ENCODE results near the gene LCN1. TPM values are rescaled to one million over a fixed set of nuclear protein-coding genes. Genes with fewer than 3 reads are reported as not detected.
"Not testable (repeated sequence)": the region's sequence is repeated elsewhere in the genome, so short reads cannot be mapped to it uniquely, and the experiment has no call there.

The LCN1 gene
- total and polyA plus RNA-seq, 2 donors, result 0.19 to 1.2 TPM

- no peaks in the 10 kb centered on the region for H3K27me3 ChIP-seq (ENCODE audit: control insufficient read depth in 2 of 2, insufficient read depth in 1 of 2, low read length in 1 of 2)
- no peak overlapping the region for H3K4me3 ChIP-seq (ENCODE audit: low read length in 2 of 2)
- H3K4me1 ChIP-seq (ENCODE audit: control insufficient read depth in 2 of 2, insufficient read depth in 2 of 2, low read length in 2 of 2), result no peaks in the 10 kb centered on the region
- WGBS, result 84% methylated on average over 11 of the region's 11 CpGs
- H3K9me3 ChIP-seq (ENCODE audit: control insufficient read depth in 2 of 2, insufficient read depth in 1 of 2, low read length in 1 of 2), result peaks cover 3 to 9% of the 10 kb centered on the region in 2 donors
- H3K36me3 ChIP-seq (ENCODE audit: control insufficient read depth in 2 of 2, insufficient read depth in 2 of 2, low read length in 1 of 2), result no peaks in the 10 kb centered on the region
- DNase-seq (ENCODE audit: low read depth in 6 of 9, low spot score in 9 of 9), result no peak
- no peak overlapping the region for H3K27ac ChIP-seq (ENCODE audit: low read depth in 1 of 2, low read length in 1 of 2)
Measured at GRCh38 chr9:135526089-135526729, 5.0 kb downstream of the LCN1 start.

GRCh38 chr9:135526730-135527571, 5.7 kb downstream of the LCN1 start:
- Histone ChIP-seq H3K27me3 (ENCODE audit: control insufficient read depth in 2 of 2, insufficient read depth in 1 of 2, low read length in 1 of 2) (no peaks in the 10 kb centered on the region), H3K9me3 (ENCODE audit: control insufficient read depth in 2 of 2, insufficient read depth in 1 of 2, low read length in 1 of 2) (peaks cover 3 to 9% of the 10 kb centered on the region in 2 donors)
- no peak for DNase-seq (ENCODE audit: low read depth in 6 of 9, low spot score in 9 of 9)

GRCh38 chr9:135528842-135529435, 7.7 kb downstream of the LCN1 start:
- not testable (repeated sequence) for H3K4me1 ChIP-seq (ENCODE audit: control insufficient read depth in 2 of 2, insufficient read depth in 2 of 2, low read length in 2 of 2); H3K4me3 ChIP-seq (ENCODE audit: low read length in 2 of 2); H3K27ac ChIP-seq (ENCODE audit: low read depth in 1 of 2, low read length in 1 of 2); H3K9me3 ChIP-seq (ENCODE audit: control insufficient read depth in 2 of 2, insufficient read depth in 1 of 2, low read length in 1 of 2); DNase-seq (ENCODE audit: low read depth in 6 of 9, low spot score in 9 of 9); H3K27me3 ChIP-seq (ENCODE audit: control insufficient read depth in 2 of 2, insufficient read depth in 1 of 2, low read length in 1 of 2); H3K36me3 ChIP-seq (ENCODE audit: control insufficient read depth in 2 of 2, insufficient read depth in 2 of 2, low read length in 1 of 2)
- 93% methylated on average over 10 of the region's 10 CpGs for WGBS

More at GRCh38 chr9:135526730-135527571, 5.7 kb downstream of the LCN1 start:
- WGBS, result 78% methylated on average over 30 of the region's 30 CpGs
- no peak overlapping the region for H3K27ac ChIP-seq (ENCODE audit: low read depth in 1 of 2, low read length in 1 of 2)
- no peaks in the 10 kb centered on the region for H3K36me3 ChIP-seq (ENCODE audit: control insufficient read depth in 2 of 2, insufficient read depth in 2 of 2, low read length in 1 of 2)
- no peak overlapping the region for H3K4me3 ChIP-seq (ENCODE audit: low read length in 2 of 2)
- H3K4me1 ChIP-seq (ENCODE audit: control insufficient read depth in 2 of 2, insufficient read depth in 2 of 2, low read length in 2 of 2), result no peaks in the 10 kb centered on the region

GRCh38 chr9:135530146-135530545, 8.9 kb downstream of the LCN1 start:
- Histone ChIP-seq H3K4me1 (ENCODE audit: control insufficient read depth in 2 of 2, insufficient read depth in 2 of 2, low read length in 2 of 2) (no peaks in the 10 kb centered on the region), H3K27me3 (ENCODE audit: control insufficient read depth in 2 of 2, insufficient read depth in 1 of 2, low read length in 1 of 2) (peaks cover 0 to 8% of the 10 kb centered on the region in 2 donors), H3K4me3 (ENCODE audit: low read length in 2 of 2) (no peak overlapping the region), H3K27ac (ENCODE audit: low read depth in 1 of 2, low read length in 1 of 2) (no peak overlapping the region), H3K9me3 (ENCODE audit: control insufficient read depth in 2 of 2, insufficient read depth in 1 of 2, low read length in 1 of 2) (peaks cover 3 to 9% of the 10 kb centered on the region in 2 donors), H3K36me3 (ENCODE audit: control insufficient read depth in 2 of 2, insufficient read depth in 2 of 2, low read length in 1 of 2) (no peaks in the 10 kb centered on the region)
- no peak for DNase-seq (ENCODE audit: low read depth in 6 of 9, low spot score in 9 of 9)
- 89% methylated on average over 5 of the region's 5 CpGs for WGBS

GRCh38 chr9:135531096-135531495, 9.9 kb downstream of the LCN1 start:
- peaks cover 0 to 8% of the 10 kb centered on the region in 2 donors for H3K27me3 ChIP-seq (ENCODE audit: control insufficient read depth in 2 of 2, insufficient read depth in 1 of 2, low read length in 1 of 2)
- DNase-seq (ENCODE audit: low read depth in 6 of 9, low spot score in 9 of 9), result no peak
- WGBS, result 95% methylated on average over 10 of the region's 10 CpGs

GRCh38 chr9:135533113-135533512, 11.9 kb downstream of the LCN1 start:
- DNase-seq (ENCODE audit: low read depth in 6 of 9, low spot score in 9 of 9), result peak in 1 of 9 donors; percentile 3
- no peaks in the 10 kb centered on the region for H3K4me1 ChIP-seq (ENCODE audit: control insufficient read depth in 2 of 2, insufficient read depth in 2 of 2, low read length in 2 of 2)
- 96% methylated on average over 3 of the region's 3 CpGs for WGBS
- no peak overlapping the region for H3K27ac ChIP-seq (ENCODE audit: low read depth in 1 of 2, low read length in 1 of 2)
- H3K36me3 ChIP-seq (ENCODE audit: control insufficient read depth in 2 of 2, insufficient read depth in 2 of 2, low read length in 1 of 2), result no peaks in the 10 kb centered on the region
- no peak overlapping the region for H3K4me3 ChIP-seq (ENCODE audit: low read length in 2 of 2)
- peaks cover 0 to 2% of the 10 kb centered on the region in 2 donors for H3K9me3 ChIP-seq (ENCODE audit: control insufficient read depth in 2 of 2, insufficient read depth in 1 of 2, low read length in 1 of 2)
- H3K27me3 ChIP-seq (ENCODE audit: control insufficient read depth in 2 of 2, insufficient read depth in 1 of 2, low read length in 1 of 2), result peaks cover 0 to 8% of the 10 kb centered on the region in 2 donors

More at GRCh38 chr9:135531096-135531495, 9.9 kb downstream of the LCN1 start:
- H3K9me3 ChIP-seq (ENCODE audit: control insufficient read depth in 2 of 2, insufficient read depth in 1 of 2, low read length in 1 of 2), result peaks cover 3 to 9% of the 10 kb centered on the region in 2 donors
- H3K36me3 ChIP-seq (ENCODE audit: control insufficient read depth in 2 of 2, insufficient read depth in 2 of 2, low read length in 1 of 2), result no peaks in the 10 kb centered on the region
- no peak overlapping the region for H3K27ac ChIP-seq (ENCODE audit: low read depth in 1 of 2, low read length in 1 of 2)
- H3K4me3 ChIP-seq (ENCODE audit: low read length in 2 of 2), result no peak overlapping the region
- H3K4me1 ChIP-seq (ENCODE audit: control insufficient read depth in 2 of 2, insufficient read depth in 2 of 2, low read length in 2 of 2), result no peaks in the 10 kb centered on the region

GRCh38 chr9:135533674-135534073, 12.4 kb downstream of the LCN1 start:
- no peak overlapping the region for H3K4me3 ChIP-seq (ENCODE audit: low read length in 2 of 2)
- WGBS, result 94% methylated on average over 12 of the region's 12 CpGs
- no peaks in the 10 kb centered on the region for H3K9me3 ChIP-seq (ENCODE audit: control insufficient read depth in 2 of 2, insufficient read depth in 1 of 2, low read length in 1 of 2)
- no peaks in the 10 kb centered on the region for H3K36me3 ChIP-seq (ENCODE audit: control insufficient read depth in 2 of 2, insufficient read depth in 2 of 2, low read length in 1 of 2)
- no peak for DNase-seq (ENCODE audit: low read depth in 6 of 9, low spot score in 9 of 9)
- no peaks in the 10 kb centered on the region for H3K4me1 ChIP-seq (ENCODE audit: control insufficient read depth in 2 of 2, insufficient read depth in 2 of 2, low read length in 2 of 2)
- no peak overlapping the region for H3K27ac ChIP-seq (ENCODE audit: low read depth in 1 of 2, low read length in 1 of 2)
- H3K27me3 ChIP-seq (ENCODE audit: control insufficient read depth in 2 of 2, insufficient read depth in 1 of 2, low read length in 1 of 2), result peaks cover 0 to 8% of the 10 kb centered on the region in 2 donors

GRCh38 chr9:135534192-135534711, 13.0 kb downstream of the LCN1 start:
- H3K27me3 ChIP-seq (ENCODE audit: control insufficient read depth in 2 of 2, insufficient read depth in 1 of 2, low read length in 1 of 2); H3K9me3 ChIP-seq (ENCODE audit: control insufficient read depth in 2 of 2, insufficient read depth in 1 of 2, low read length in 1 of 2); H3K4me3 ChIP-seq (ENCODE audit: low read length in 2 of 2); H3K27ac ChIP-seq (ENCODE audit: low read depth in 1 of 2, low read length in 1 of 2); DNase-seq (ENCODE audit: low read depth in 6 of 9, low spot score in 9 of 9); H3K36me3 ChIP-seq (ENCODE audit: control insufficient read depth in 2 of 2, insufficient read depth in 2 of 2, low read length in 1 of 2); H3K4me1 ChIP-seq (ENCODE audit: control insufficient read depth in 2 of 2, insufficient read depth in 2 of 2, low read length in 2 of 2): not testable (repeated sequence)
- 34% methylated on average over 10 of the region's 10 CpGs for WGBS

GRCh38 chr9:135534826-135535225, 13.6 kb downstream of the LCN1 start:
- not testable (repeated sequence) for H3K27ac ChIP-seq (ENCODE audit: low read depth in 1 of 2, low read length in 1 of 2); H3K9me3 ChIP-seq (ENCODE audit: control insufficient read depth in 2 of 2, insufficient read depth in 1 of 2, low read length in 1 of 2); H3K27me3 ChIP-seq (ENCODE audit: control insufficient read depth in 2 of 2, insufficient read depth in 1 of 2, low read length in 1 of 2); H3K36me3 ChIP-seq (ENCODE audit: control insufficient read depth in 2 of 2, insufficient read depth in 2 of 2, low read length in 1 of 2); DNase-seq (ENCODE audit: low read depth in 6 of 9, low spot score in 9 of 9); H3K4me1 ChIP-seq (ENCODE audit: control insufficient read depth in 2 of 2, insufficient read depth in 2 of 2, low read length in 2 of 2); H3K4me3 ChIP-seq (ENCODE audit: low read length in 2 of 2)
- WGBS, result 85% methylated on average over 4 of the region's 4 CpGs
